ENCODE measurements around the gene ZNF750. TPM values are rescaled to one million over a fixed set of nuclear protein-coding genes. Genes with fewer than 3 reads are reported as not detected.
A peak's percentile ranks its signal among the peaks of the same experiment; 100 is the strongest.
"Not testable (repeated sequence)": the region's sequence is repeated elsewhere in the genome, so short reads cannot be mapped to it uniquely, and the experiment has no call there.

ZNF750 gene
- total RNA-seq, 4 donors from 2014 or later = not detected

DNA sequence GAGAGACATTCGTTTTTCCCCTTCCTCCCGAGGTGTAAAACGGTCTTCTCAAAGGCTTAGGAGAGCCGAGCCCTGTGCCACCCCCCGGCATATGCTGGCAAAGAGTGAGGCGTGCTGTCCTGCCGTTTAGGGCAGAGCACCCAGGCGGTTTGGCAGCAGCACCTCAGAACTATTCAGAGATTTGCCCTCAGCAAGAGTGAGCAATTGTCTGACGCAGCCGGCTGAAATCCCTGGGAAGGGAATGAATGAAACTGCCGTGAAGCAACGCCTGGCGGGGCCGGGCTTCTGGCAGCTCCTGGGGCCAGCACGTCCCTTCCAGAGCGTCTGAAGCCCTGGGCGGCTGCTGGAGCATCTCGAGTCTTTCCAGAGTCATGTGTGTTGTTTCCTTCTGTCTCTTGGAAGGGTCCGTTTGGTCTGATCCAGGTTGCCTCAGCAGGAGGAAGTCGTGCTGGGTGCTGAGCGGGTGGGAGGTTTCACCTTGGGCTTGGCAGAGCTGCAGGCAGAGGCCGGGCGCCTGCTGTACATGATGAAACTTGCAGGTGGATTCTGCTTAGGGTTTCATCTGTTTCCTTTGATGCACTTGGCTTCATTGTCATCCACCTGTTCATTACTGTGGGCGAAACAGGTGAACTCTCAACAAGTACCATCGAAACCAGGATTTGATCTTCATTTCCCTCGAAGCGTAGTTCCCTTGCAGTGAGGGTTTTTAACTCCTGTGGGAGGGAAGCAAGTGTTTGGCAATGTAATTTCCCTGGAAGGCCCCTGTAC lies 52.6 kb downstream of the ZNF750 start:
- ATAC-seq (ENCODE audit: low FRiP score) = peak; percentile 66
- no peak for DNase-seq (ENCODE audit: low spot score)

DNA sequence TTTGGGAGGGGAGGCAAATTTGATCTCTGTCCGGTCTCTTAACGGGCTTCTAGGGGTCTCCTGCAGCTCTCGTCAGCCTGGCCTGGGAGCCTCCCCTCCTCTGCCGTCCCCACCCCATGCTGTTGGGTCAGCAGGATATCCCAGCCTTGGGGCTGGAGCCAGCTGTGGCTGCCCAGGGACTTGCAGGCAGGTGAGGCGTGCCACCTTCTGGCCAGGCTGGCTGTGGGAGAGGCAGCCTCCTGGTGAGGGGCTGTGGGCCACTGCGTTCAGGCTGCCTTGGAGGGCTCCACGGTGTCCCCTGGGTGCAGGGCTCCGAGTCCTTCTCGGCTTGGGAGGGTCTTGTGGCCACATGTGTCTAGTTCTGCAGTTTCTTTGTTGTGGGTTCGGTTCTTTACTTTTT lies 53.4 kb downstream of the ZNF750 start:
- DNase-seq (ENCODE audit: low spot score) = no peak
- TF ChIP-seq, protein P1, sequence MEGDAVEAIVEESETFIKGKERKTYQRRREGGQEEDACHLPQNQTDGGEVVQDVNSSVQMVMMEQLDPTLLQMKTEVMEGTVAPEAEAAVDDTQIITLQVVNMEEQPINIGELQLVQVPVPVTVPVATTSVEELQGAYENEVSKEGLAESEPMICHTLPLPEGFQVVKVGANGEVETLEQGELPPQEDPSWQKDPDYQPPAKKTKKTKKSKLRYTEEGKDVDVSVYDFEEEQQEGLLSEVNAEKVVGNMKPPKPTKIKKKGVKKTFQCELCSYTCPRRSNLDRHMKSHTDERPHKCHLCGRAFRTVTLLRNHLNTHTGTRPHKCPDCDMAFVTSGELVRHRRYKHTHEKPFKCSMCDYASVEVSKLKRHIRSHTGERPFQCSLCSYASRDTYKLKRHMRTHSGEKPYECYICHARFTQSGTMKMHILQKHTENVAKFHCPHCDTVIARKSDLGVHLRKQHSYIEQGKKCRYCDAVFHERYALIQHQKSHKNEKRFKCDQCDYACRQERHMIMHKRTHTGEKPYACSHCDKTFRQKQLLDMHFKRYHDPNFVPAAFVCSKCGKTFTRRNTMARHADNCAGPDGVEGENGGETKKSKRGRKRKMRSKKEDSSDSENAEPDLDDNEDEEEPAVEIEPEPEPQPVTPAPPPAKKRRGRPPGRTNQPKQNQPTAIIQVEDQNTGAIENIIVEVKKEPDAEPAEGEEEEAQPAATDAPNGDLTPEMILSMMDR (IDR thresholded peaks at IDR 0.05) = no peak
- ATAC-seq (ENCODE audit: low FRiP score) = no peak

More for the DNA sequence above, 52.6 kb downstream of the ZNF750 start:
- TF ChIP-seq, protein P1 (IDR thresholded peaks at IDR 0.05) = no peak

DNA sequence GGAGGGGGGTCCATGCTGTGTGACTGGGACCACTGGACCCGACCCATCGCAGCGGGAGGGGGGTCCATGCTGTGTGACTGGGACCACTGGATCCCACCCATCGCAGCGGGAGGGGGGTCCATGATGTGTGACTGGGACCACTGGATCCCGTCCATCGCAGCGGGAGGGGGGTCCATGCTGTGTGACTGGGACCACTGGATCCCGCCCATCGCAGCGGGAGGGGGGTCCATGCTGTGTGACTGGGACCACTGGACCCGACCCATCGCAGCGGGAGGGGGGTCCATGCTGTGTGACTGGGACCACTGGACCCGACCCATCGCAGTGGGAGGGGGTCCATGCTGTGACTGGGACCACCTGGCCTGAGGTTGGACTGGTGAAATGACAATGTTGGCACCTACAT lies 54.2 kb downstream of the ZNF750 start:
- DNase-seq (ENCODE audit: low spot score); ATAC-seq (ENCODE audit: low FRiP score): not testable (repeated sequence)

DNA sequence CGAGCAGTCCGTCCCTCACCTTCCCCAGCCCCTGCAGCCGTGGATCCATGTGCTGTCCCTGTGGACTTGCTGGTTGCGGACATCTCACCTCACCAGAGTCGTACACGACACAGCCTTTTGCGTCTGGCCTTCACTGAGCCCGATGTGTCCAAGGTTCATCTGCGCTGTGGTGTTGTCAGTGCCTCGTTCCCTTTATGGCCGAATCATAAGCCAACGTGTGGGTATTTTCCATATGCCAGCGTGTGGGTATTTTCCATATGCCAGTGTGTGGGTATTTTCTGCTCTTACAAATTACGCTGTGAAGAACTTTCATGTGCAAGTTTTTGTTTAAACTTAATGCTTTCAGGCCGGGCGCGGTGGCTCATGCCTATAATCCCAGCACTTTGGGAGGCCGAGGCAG lies 56.3 kb downstream of the ZNF750 start:
- TF ChIP-seq, protein P1 (IDR thresholded peaks at IDR 0.05) = no peak
- ATAC-seq (ENCODE audit: low FRiP score) (no peak), DNase-seq (ENCODE audit: low spot score) (no peak)

DNA sequence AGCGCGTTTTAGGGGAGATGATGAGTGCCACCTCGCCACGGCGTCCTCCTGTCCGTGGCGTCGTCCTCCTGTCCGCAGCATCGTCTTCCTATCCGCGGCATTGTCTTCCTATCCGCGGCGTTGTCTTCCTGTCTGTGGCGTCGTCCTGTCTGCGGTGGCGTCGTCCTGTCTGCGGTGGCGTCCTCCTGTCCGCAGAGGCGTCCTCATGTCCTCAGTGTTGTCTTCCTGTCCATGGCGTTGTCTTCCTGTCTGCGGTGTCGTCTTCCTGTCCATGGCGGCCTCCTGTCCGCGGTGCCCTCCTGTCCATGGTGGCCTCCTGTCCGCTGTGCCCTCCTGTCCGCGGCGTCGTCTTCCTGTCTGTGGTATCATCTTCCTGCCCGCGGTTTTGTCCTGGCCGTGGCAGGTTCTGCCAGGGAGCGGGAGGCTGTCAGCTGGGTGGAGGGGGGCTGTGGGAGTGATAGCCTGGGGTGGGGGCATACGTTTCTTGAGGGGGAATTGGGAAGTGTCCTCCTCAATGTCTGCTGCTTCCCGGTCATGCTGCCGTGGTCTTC lies 57.1 kb downstream of the ZNF750 start:
- TF ChIP-seq, protein P1 (IDR thresholded peaks at IDR 0.05) = no peak
- ATAC-seq (ENCODE audit: low FRiP score) = no peak
- no peak for DNase-seq (ENCODE audit: low spot score)

DNA sequence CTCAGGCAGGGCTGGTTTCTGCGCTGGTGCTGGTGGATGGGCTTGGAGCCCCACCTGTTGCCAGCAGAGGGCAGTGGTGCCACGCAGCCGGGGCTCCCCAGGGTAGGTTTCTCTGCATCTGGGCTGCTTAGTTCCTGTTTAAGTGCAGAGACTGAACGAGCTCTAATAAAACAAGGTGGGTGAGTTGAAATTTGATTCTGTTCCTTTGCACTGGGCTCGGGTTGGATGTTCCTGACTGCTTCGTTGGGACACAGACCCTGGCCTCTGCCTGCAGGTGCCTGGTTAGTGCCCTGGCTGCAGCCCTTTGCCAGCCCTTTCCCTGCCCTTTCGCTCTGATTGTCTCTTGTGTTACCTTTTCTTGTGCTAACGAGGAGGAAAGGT lies 57.9 kb downstream of the ZNF750 start:
- TF ChIP-seq, protein P1 (IDR thresholded peaks at IDR 0.05) = peak in 1 of 3 donors; percentile 81
- ATAC-seq (ENCODE audit: low FRiP score) (peak; percentile 80), DNase-seq (ENCODE audit: low spot score) (peak; percentile 57)

DNA sequence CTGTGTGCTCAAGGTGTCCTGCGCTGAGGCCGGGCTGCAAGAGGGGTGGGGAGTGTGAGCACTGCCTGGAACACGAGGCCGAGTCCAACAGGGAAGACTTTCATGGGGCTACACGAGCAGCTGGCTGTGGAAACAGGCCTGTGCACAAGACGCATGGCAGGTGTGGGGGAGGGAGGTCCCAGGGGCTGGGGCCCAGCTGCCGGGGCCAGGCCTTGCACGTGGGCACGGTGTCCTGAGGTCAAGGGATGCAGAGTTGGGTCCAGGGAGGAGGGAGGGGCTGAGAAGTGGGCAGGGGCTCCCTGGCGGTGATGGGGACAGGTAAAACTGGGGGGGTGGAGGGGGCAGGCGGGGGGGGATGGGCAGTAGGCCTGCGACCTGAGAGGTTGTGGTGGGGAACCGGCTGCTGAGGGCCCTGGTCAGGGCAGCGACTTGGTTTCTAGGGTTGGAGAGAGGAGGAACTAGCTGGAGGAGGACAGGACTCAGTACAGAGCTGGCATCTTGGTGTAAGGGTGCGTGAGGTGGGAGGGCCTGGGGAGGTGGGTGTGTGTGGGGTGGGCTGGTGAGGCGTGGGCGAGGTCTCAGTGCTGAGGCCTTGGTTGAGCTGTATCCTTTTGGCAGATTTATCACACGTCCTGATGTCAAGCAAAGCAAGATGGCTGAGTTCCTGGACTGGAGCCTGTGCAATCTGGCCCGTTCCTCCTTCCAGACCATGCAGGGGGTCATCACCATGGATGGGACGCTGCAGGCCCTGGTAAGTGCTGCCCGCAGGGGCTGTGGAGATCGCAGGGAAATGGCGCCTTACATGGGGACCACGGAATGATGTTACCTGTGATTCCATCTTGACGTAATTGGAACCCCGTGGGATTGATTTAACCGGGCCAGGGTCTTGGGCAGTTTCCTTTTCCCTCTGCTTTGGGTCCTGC lies 58.6 kb downstream of the ZNF750 start:
- no peak for DNase-seq (ENCODE audit: low spot score)
- no peak for ATAC-seq (ENCODE audit: low FRiP score)
- TF ChIP-seq, protein P1 (IDR thresholded peaks at IDR 0.05) = no peak

All from omental fat pad (tissue), 4 donors.